WTC11 (cell line): ENCODE data around the gene XRCC4. TPM values are rescaled to one million over a fixed set of nuclear protein-coding genes. Genes with fewer than 3 reads are reported as not detected.
A peak's percentile ranks its signal among the peaks of the same experiment; 100 is the strongest.

ENCODE experiments used
- ATAC-seq: fragments of 200-7000 bp; cut with Tn5 transposase; 2 replicates; pipeline ENCODE4 v1.10.0; 2021; ENCODE audit warnings: mild to moderate bottlenecking, moderate library complexity
- CTCF ChIA-PET: fragments of 300-600 bp; sonication (Branson Sonifier 250); formaldehyde crosslinking; loops from one replicate; lab custom pipeline; 2021; ENCODE audit warnings: antibody characterized with exemption; lab: Charles Lee
- POLR2A ChIA-PET: fragments of 350-600 bp; sonication (Branson Sonifier 250); formaldehyde crosslinking; loops from one replicate; lab custom pipeline; 2021; ENCODE audit warnings: antibody characterized with exemption; lab: Charles Lee
- DNase-seq: peaks from one replicate; pipeline ENCODE4 v3.0.0; 2021; ENCODE audit warnings: low spot score
- H3K27ac Mint-ChIP-seq: 2 replicates; pipeline ENCODE4 v1.8.0; 2021; ENCODE audit warnings: mixed read lengths
- H3K27me3 Mint-ChIP-seq: 2 replicates; pipeline ENCODE4 v1.8.0; 2021; ENCODE audit warnings: low read depth, mild to moderate bottlenecking, moderate library complexity, mixed read lengths
- H3K36me3 Mint-ChIP-seq: 2 replicates; pipeline ENCODE4 v1.8.0; 2021; ENCODE audit warnings: mixed read lengths
- H3K4me1 Mint-ChIP-seq: 2 replicates; pipeline ENCODE4 v1.8.0; 2022; ENCODE audit warnings: mixed read lengths
- H3K4me3 Mint-ChIP-seq: 2 replicates; pipeline ENCODE4 v1.8.0; 2021; ENCODE audit warnings: mild to moderate bottlenecking, moderate library complexity, mixed read lengths
- H3K9me3 Mint-ChIP-seq: 2 replicates; pipeline ENCODE4 v1.8.0; 2021; ENCODE audit warnings: mixed read lengths
- ELF4 ChIP-seq: sonication (generic); formaldehyde crosslinking; IDR thresholded peaks from 2 replicates; pipeline ENCODE4 v1.8.1; 2022; ENCODE audit warnings: low read depth, mild to moderate bottlenecking, moderate library complexity, missing genetic modification reagents
- ETV6 ChIP-seq: sonication (generic); formaldehyde crosslinking; IDR thresholded peaks from 2 replicates; pipeline ENCODE4 v1.8.1; 2022; ENCODE audit warnings: mild to moderate bottlenecking, missing genetic modification reagents
- FOXK1 ChIP-seq: sonication (generic); formaldehyde crosslinking; IDR thresholded peaks from 2 replicates; pipeline ENCODE4 v1.8.0; 2022; ENCODE audit warnings: mild to moderate bottlenecking, moderate library complexity, missing genetic modification reagents
- FOXP1 ChIP-seq: sonication (generic); formaldehyde crosslinking; IDR thresholded peaks from 2 replicates; pipeline ENCODE4 v1.8.0; 2022; ENCODE audit warnings: missing genetic modification reagents, mild to moderate bottlenecking, moderate library complexity, borderline replicate concordance
- FOXP4 ChIP-seq: sonication (generic); formaldehyde crosslinking; IDR thresholded peaks from 2 replicates; pipeline ENCODE4 v1.8.0; 2022; ENCODE audit warnings: mild to moderate bottlenecking, missing genetic modification reagents
- GABPB1 ChIP-seq: sonication (generic); formaldehyde crosslinking; IDR thresholded peaks from 2 replicates; pipeline ENCODE4 v1.8.1; 2023; ENCODE audit warnings: mild to moderate bottlenecking, missing genetic modification reagents
- HMGXB4 ChIP-seq: sonication (generic); formaldehyde crosslinking; IDR thresholded peaks from 2 replicates; pipeline ENCODE4 v1.8.1; 2023; ENCODE audit warnings: mild to moderate bottlenecking, moderate library complexity, missing genetic modification reagents
- JUN ChIP-seq: sonication (generic); formaldehyde crosslinking; IDR thresholded peaks from 2 replicates; pipeline ENCODE4 v1.8.0; 2023; ENCODE audit warnings: mild to moderate bottlenecking, missing genetic modification reagents
- NFATC4 ChIP-seq: fragments of 250-450 bp; sonication (Bioruptor Pico); IDR thresholded peaks from 2 replicates; pipeline ENCODE4 v1.9.0; 2021; ENCODE audit warnings: mild to moderate bottlenecking
- RORB ChIP-seq: fragments of 250-450 bp; sonication (Bioruptor Pico); IDR thresholded peaks from 2 replicates; pipeline ENCODE4 v1.9.0; 2021; ENCODE audit warnings: mild to moderate bottlenecking
- SMAD3 ChIP-seq: sonication (generic); formaldehyde crosslinking; IDR thresholded peaks from 2 replicates; pipeline ENCODE4 v1.8.0; 2022; ENCODE audit warnings: missing genetic modification reagents, mild to moderate bottlenecking, borderline replicate concordance
- SP1 ChIP-seq: sonication (generic); formaldehyde crosslinking; conservative IDR thresholded peaks from 2 replicates; pipeline ENCODE4 v1.8.1; 2022; ENCODE audit warnings: missing genetic modification reagents
- TCF7 ChIP-seq: sonication (generic); formaldehyde crosslinking; IDR thresholded peaks from 2 replicates; pipeline ENCODE4 v1.8.0; 2022; ENCODE audit warnings: mild to moderate bottlenecking, low read depth, missing genetic modification reagents, moderate library complexity
- TEAD4 ChIP-seq: sonication (generic); formaldehyde crosslinking; IDR thresholded peaks from 2 replicates; pipeline ENCODE4 v1.8.0; 2022; ENCODE audit warnings: mild to moderate bottlenecking, missing genetic modification reagents
- ZBTB21 ChIP-seq: sonication (generic); formaldehyde crosslinking; IDR thresholded peaks from 2 replicates; pipeline ENCODE4 v1.8.1; 2023; ENCODE audit warnings: mild to moderate bottlenecking, missing genetic modification reagents, borderline replicate concordance
- ZNF317 ChIP-seq: sonication (generic); formaldehyde crosslinking; IDR thresholded peaks from 2 replicates; pipeline ENCODE4 v1.8.1; 2023; ENCODE audit warnings: low read depth, mild to moderate bottlenecking, moderate library complexity, missing genetic modification reagents, borderline replicate concordance
- ZNF416 ChIP-seq: fragments of 250-450 bp; sonication (Bioruptor Pico); IDR thresholded peaks from 2 replicates; pipeline ENCODE4 v1.9.0; 2021; ENCODE audit warnings: mild to moderate bottlenecking, inconsistent platforms
- ZSCAN18 ChIP-seq: fragments of 250-450 bp; sonication (Bioruptor Pico); IDR thresholded peaks from 2 replicates; pipeline ENCODE4 v2.1.2; 2022; ENCODE audit warnings: mild to moderate bottlenecking, moderate library complexity
- total RNA-seq: library from RNA; stranded (reverse); gene quantifications from 3 replicates; pipeline ENCODE4 v1.2.3, GENCODE V29; 2021

The XRCC4 gene
- total RNA-seq, 1 experiment from 2014 or later, result 13.5 TPM

- Mint-ChIP-seq H3K27me3 (no peaks in the 10 kb centered on the region), H3K9me3 (peaks cover 5% of the 10 kb centered on the region; the same call in 1 of the 2 replicates), H3K4me3 (no peak overlapping the region), H3K4me1 (peaks cover 16% of the 10 kb centered on the region), H3K27ac (no peak overlapping the region)
- no peak for DNase-seq
- CTCF ChIA-PET, result interaction anchor here (1.3 kb wide), 1 partner anchor 72 kb away, joined by 3 read pairs; no protein-coding TSS in a partner anchor
- TF ChIP-seq ZNF416 (CRISPR knock-in tag) (no peak), SMAD3 (no peak), SP1 (CRISPR knock-in tag) (no peak), ZNF317 (CRISPR knock-in tag) (no peak)
- TF ChIP-seq, all 79 proteins: peak for 0
- POLR2A ChIA-PET, result no interaction called here
- H3K36me3 Mint-ChIP-seq, result no peaks in the 10 kb centered on the region
- no peak for ATAC-seq
Observed at GRCh38 chr5:83400701-83401100, 323.4 kb downstream of the XRCC4 start.

- Mint-ChIP-seq H3K4me1 (peaks cover 16% of the 10 kb centered on the region), H3K9me3 (peaks cover 5% of the 10 kb centered on the region; the same call in 1 of the 2 replicates), H3K4me3 (no peak overlapping the region), H3K36me3 (no peaks in the 10 kb centered on the region), H3K27ac (peak overlapping the region; percentile 25; the same call in 1 of the 2 replicates), H3K27me3 (no peaks in the 10 kb centered on the region)
- CTCF ChIA-PET, result interaction anchor here (1.3 kb wide), 1 partner anchor 72 kb away, joined by 3 read pairs; no protein-coding TSS in a partner anchor
- TF ChIP-seq FOXP1 (no peak), TCF7 (CRISPR knock-in tag) (no peak), GABPB1 (CRISPR knock-in tag) (no peak), HMGXB4 (no peak), ETV6 (CRISPR knock-in tag) (no peak), FOXK1 (CRISPR knock-in tag) (no peak), JUN (CRISPR knock-in tag) (no peak), ELF4 (CRISPR knock-in tag) (no peak), ZSCAN18 (CRISPR knock-in tag) (no peak), RORB (CRISPR knock-in tag) (no peak), TEAD4 (CRISPR knock-in tag) (no peak), NFATC4 (CRISPR knock-in tag) (no peak), ZBTB21 (no peak)
- POLR2A ChIA-PET, result no interaction called here
- ATAC-seq (peak; percentile 67), DNase-seq (no peak)
Observed at GRCh38 chr5:83401122-83401731, 323.9 kb downstream of the XRCC4 start.

GRCh38 chr5:83401775-83402174 is 324.4 kb downstream of the XRCC4 start:
- Mint-ChIP-seq H3K27ac (no peak overlapping the region), H3K9me3 (peaks cover 5% of the 10 kb centered on the region; the same call in 1 of the 2 replicates), H3K4me3 (no peak overlapping the region), H3K4me1 (peaks cover 16% of the 10 kb centered on the region), H3K36me3 (no peaks in the 10 kb centered on the region), H3K27me3 (no peaks in the 10 kb centered on the region)
- ChIA-PET CTCF (no interaction called here), POLR2A (no interaction called here)
- DNase-seq (no peak), ATAC-seq (peak; percentile 62; the same call in 1 of the 2 replicates)
- TF ChIP-seq FOXP4 (CRISPR knock-in tag), result no peak

Other genes with a start within 250 kb of the XRCC4 start
- 143 to 165 TPM (median 146 TPM) in 3 replicates for gene TMEM167A, start 153 bp upstream of the XRCC4 start, total RNA-seq